GM23248 (cell line): ENCODE results near the gene ADCY6.

Source experiments
- EZH2 ChIP-seq: fragments of 200-600 bp; sonication (generic); IDR thresholded peaks from 2 replicates; pipeline ENCODE4 v1.6.1; 2018; ENCODE audit warnings: antibody characterized with exemption, mild to moderate bottlenecking; ENCODE audit not compliant: insufficient read depth, poor library complexity, severe bottlenecking
- EZH2phosphoT487 ChIP-seq: fragments of 200-600 bp; sonication (generic); IDR thresholded peaks from 2 replicates; pipeline ENCODE4 v1.6.1; 2018; ENCODE audit warnings: antibody characterized with exemption, moderate library complexity, mild to moderate bottlenecking, low read depth; ENCODE audit not compliant: insufficient read depth

DNA sequence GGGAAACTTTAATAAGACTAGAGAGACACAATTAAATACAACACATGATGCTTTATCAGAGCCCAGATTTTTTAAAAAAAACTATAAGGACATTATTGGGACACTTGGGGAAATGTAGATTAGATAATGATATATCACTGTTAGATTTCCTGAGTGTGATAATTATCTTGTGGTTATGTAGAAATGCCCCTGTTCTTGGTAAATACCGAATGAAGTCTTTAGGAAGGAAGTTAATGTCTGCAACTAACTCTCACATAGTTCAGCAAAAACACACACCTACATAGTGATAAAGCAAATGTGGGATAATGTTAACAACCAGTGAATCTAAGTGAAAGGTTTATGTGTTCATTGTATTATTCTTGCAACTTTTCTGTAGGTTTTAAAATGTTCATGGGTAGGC is 14.8 kb upstream of the ADCY6 start:
- TF ChIP-seq EZH2phosphoT487 (no peak), EZH2 (no peak)
